HG03108 (cell line): ENCODE data around the gene SHF.
A peak's percentile ranks its signal among the peaks of the same experiment; 100 is the strongest.
"Not testable (repeated sequence)": the region's sequence is repeated elsewhere in the genome, so short reads cannot be mapped to it uniquely, and the experiment has no call there.

ENCODE experiments used
- ATAC-seq: cut with Tn5 transposase; IDR thresholded peaks from one replicate; pipeline ENCODE4 v1.9.1; 2021; ENCODE audit warnings: moderate library complexity; ENCODE audit not compliant: unreplicated experiment

The SHF gene, protein sequence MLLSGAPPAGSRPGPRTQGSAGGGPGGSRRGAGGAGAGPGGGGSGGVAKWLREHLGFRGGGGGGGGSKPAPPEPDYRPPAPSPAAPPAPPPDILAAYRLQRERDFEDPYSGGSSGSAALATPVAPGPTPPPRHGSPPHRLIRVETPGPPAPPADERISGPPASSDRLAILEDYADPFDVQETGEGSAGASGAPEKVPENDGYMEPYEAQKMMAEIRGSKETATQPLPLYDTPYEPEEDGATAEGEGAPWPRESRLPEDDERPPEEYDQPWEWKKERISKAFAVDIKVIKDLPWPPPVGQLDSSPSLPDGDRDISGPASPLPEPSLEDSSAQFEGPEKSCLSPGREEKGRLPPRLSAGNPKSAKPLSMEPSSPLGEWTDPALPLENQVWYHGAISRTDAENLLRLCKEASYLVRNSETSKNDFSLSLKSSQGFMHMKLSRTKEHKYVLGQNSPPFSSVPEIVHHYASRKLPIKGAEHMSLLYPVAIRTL

DNA sequence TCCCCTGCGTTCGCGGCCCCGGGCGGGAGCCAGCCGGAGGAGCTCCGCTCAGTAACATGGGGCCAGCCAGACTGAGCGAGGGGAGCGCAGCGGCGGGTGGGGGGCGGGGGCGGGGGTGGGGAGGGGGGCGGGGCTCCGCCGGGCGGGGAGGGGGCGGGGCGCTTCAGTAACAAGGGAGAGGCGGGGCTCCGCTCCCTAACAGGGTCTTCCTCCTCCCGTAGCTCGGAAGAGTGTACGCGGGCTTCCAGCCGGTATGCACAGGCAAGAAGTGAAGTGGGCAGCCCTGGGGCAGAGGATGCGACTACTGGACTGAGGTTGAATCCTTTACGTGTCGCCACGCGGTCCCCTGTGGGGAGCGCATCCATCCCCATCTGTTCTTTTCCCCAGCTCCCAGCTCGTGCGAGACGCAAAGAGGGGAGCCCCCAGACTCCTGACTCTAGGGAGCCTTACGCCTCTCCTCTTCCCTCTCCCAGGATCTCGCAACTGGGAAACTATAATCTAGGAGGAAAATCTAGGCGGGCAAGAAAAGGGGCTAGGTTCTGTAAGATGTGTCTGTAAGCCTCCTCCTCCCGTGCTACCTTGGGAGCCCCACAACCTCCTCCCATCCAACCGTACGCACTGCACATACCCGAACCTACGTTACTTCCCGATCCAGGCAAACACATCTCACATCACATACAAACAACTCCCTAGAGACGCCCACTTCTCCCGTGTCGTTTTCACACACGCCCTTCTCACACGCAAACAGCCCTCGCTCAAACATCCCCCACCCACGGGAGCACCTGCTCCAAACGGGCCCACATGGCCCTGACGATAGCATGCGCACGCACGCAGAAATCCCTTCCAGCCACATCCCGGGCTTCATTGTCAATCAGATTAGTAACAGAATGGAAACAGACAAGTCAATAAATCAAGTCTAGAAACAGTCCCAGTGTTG lies at the start of gene SHF:
Gene SHF, minus strand, starts transcription at position 73 of the 937 bp plus-strand sequence. Its CDS starts 15 bp downstream, at position 58.
- peak; percentile 35 for ATAC-seq

DNA sequence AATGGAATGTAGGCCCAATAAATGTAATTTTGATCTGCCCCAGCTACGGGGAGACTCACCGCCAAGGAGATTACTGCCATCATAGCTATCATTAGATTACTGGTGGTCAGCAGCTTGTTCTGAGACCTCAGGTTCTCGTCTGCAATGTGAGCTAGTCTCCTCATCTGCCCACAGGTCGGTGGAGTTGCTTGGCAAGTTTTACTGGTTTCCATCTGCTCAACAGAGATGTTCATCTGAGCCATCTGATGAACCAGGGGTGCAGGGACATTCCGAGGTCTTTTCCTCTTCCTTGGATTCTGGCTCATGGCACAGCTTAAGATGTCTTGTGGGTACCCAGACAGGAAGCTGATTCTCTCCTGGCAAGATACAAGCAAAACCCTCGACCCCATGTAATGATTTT lies 49.0 kb upstream of the SHF start:
- not testable (repeated sequence) for ATAC-seq

DNA sequence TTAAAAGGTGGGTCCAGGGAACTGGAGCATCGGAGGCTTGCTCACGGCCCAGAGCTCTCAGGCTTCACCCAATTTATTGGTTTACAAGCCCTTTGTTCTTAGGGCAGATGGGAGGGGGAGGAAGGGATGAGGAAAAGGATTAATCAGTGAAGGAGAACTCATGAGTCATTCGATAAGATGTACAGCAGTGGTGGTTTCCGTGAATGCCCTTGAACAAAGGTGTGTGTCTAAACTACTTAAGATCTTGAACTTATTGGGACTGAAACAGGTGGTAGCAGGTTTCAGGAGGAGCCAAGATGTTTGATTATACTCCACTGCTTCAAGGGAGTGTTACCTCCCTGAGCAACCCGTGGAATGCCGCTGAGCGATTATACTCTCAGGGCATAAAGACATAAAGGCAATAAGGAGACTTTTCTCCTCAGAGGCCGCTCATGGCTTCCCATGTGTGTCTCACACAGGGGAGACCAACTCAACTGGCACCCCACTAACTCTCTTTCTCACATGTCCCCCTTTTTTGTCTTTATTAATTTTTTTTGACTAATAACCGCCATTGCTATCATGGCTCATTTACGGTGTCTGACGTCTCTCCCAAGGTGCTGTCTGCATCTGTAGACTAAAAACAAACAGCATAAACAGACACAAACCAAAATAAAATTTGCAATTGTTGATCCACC lies 46.9 kb upstream of the SHF start:
- no peak for ATAC-seq

DNA sequence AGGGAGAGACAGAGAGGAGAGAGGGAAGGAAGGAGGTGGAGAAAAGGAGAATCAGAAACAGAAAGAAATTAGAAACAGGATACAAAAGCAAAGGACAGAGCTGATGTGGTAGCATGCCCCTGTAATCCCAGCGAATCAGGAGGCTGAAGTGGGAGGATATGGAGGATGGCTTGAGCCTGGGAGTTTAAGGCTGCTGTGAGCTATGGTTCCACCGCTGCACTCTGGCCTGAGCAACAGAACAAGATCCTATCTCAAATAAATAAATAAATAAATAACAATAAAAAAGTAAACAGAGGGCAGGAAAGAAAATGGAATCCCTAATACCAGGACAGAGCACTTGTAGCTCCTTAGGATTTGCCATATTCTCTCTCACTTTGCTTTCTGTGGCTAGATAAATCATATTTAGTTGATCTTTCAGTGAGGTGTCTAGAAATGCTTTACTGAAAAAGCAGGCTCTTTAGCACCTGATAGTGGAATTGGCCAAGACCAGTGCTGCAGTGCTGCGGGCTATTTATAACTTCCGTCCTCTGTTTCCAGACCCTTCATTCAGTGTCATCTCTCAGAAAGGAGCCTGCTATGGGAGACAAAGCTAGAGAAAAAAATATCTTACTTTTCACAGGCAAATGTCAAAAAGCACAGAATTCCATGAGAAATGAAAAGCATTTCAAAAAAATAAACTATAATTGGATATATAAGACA lies 44.2 kb upstream of the SHF start:
- no peak for ATAC-seq

DNA sequence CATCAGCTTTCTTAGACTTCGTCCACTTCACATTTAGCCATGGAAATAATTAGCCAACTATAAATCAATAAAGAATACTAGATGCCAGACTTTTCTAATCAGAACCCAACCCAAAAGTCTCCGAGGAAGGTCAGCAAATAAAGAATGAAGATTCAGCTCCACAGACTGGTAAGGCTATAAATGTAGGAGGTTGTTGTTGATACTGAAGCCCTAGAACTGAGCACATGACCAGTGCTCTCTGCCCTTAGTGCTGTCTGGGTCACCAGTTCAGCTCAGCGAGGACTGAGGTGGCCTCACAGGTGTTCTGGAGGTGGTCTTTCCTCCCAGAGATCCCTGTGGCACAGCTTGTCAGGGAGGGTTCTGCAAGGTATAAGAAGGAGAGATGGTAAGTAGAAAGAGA lies 43.4 kb upstream of the SHF start:
- no peak for ATAC-seq

DNA sequence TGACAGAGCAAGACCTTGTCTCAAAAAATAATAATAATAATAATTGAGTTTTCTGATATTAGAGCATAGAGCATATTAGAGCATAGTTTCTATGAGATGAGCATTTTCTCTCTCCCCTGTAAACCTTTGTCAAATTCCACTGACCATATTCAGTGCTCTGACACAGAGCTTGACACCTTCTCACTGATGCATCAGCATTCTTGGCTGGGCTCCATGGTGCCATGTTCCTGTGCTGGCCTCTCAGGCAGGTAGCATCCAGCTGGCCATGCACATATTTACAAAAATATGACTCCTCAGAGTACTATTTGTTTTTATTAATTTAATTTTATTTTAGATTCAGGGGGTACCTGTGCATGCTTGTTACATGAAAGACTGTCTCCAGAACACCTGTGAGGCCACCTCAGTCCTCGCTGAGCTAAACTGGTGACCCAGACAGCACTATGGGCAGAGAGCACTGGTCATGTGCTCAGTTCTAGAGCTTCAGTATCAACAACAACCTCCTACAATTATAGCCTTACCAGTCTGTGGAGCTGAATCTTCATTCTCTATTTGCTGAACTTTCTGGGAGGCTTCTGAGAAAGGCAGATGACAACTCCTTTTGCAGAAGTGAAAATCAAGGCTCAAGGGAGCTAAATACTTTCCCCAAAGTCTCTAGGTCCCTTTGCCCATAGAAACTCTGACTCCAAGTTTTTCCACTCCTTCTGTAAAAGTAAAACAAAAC lies 42.6 kb upstream of the SHF start:
- ATAC-seq = no peak

DNA sequence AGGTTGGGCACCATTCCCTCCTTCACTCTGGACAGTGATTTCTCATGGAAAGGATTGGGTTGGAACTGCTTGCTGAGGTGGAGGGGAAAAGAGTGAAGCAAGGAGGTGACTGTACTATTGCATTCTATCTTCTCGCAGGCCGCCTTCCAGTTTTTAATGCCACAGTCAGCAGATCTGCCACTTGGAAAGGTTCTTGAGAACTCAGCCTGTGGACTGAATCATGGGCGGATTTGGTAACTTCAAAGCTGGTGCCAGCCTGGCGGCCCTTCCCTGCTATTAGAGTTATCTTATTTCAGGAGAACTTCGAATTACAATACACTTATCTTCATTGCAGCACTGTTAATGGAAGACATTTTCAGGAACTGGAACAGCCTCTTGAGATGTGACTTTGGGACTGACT lies 41.2 kb upstream of the SHF start:
- ATAC-seq = no peak

DNA sequence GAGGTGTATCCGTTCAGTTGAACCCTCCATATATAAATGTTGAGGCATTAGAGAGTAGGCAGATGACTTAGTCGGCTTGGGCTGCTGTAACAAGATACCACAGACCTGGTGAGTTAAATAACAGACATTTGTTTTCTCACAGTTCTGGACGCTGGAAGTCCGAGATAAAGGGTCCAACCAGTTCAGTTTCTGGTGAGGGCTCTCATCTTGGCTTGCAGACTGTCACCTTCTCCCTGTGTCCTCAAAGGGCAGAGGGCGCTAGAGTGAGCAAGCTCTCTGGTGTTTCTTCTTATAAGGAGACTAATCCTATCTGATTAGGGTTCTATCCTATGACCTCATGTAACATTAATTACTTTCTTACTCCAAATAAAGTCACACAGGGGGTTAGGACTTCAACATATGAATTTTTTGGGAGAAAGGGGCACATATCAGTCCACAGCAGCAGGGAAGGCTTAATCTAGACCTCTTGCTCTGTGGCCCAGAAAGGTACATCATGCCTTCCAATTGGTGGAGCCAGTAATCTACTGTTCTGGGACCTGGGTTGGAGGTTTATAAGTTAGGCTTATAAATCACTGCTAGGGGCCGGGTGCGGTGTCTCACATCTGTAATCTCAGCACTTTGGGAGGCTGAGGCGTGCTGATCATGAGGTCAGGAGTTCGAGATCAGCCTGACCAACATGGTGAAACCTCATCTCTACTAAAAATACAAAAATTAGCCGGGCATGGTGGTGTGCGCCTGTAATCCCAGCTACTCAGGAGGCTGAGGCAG lies 37.9 kb upstream of the SHF start:
- no peak for ATAC-seq

DNA sequence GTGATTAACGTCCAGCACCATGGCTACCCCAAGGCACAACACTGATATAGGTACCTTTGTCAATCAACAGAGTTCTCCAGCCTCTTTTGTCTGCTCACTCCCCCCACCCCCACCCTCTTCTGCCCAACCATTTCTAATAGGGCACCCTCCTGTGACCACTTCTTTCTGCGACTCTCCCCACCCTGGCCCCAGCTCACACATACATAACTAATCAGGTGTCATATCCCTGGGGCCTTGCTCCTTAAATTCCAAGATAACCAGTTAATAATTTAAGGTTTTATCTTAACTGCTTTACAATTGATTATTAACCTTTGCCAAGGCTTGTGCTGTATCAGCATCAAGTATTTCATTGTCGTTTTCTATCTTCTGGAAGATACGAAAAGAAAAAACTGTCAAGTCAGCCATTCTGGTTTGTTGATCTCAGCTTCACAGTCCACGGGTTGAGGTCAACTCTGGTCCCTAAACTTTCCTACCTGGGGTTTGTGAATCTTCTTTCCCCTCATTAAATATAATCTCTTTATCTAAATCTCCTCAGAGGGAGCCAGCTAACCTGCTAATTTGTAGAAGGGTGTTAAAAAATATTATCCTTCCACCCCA lies 37.0 kb upstream of the SHF start:
- no peak for ATAC-seq

DNA sequence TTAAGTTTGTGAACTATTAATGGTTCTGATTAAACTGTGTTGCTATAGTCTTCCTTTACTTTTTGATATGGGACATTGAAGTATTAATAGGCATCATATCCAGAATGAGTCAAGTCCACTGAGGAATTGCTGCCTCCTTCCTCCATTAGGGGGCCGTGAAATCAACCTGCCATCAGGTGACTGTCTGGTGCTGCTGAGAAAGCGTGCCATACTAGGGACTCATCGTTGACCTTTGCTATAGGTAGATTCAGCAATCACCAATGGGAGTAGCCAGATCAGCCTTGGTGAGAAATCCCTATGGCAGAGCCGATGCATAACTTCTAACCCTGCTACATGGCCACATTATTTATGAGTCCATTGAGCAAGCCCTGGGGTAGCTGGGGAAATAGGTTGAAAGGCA lies 34.2 kb upstream of the SHF start:
- ATAC-seq = no peak

DNA sequence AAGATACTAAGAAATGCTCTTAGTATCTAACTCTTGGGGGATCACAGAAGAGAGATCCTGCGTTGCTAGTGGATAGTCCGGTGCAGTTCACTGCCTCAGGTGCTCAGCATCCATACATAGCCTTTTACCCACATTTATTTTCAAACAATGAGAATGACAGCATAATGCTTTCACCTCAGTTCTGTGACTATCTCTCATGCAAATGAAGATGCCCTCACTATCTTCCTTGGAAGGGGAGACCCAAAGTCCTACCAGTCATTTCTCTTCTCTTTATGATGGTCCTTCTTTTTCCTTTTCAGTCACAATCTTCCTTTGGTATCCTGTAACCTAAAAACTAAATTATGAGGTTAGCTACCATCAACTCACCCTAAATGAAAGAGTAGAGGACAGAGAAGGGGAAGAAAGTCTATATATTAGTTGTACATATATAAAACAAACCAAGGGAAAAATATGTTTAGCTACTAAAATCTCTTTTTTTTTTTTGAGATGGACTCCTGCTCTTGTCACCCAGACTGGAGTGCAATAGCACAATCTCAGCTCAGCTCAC lies 33.4 kb upstream of the SHF start:
- no peak for ATAC-seq

DNA sequence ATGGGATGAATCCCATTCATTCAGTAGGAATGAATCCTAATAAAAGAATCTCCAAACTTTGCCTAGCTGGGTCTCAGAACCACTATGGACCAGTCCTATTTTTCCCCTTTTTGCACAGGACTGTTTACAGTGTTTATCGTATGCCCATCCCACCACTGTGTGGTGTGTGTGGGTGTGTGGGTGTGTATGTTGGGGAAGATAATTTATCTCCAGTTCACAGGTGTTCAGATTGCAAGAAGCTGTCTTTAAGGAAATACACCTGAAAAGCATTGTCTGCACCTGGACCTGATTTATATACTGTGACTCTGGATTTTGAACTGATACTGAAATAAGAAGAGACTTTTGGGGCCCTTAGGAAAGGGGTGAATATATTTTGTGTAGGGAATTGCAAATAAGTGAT lies 24.7 kb upstream of the SHF start:
- ATAC-seq = no peak

DNA sequence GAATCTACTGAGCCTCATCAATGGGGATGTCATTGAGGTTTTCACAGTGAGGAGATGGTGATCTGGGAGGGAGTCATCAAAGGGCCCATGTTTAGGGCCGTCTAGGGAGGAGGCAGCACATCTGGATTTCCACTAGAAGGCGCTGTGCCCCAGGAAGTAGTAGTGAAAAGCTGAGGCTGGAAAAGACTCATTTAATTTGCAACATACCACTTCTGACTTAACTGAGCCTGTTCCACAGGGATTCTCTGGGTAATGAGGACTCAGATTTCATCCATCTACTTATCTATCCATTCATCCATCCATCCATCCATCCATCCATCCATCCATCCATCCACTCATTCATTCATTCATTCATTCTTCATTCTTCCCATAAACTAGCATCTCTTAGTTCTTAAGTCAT lies 17.4 kb upstream of the SHF start:
- ATAC-seq = no peak

DNA sequence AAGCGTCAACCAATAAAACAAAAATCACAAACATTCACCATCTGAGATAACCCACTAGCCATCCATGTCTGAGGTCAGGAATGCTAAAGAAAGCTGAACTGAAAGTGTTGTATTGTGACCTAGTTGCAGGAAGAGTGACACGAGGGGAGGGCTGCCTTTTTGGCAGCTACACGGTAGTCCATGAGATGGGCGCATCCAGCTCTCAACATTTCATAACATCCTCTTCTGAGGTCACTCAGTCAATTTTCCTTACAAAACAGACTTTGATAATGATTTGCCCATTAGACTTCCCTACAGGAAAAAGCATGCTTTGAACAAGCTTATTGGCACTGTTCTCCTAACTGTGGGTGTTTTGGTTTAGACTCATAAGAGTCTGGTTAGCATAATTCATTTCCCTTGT lies 15.4 kb upstream of the SHF start:
- no peak for ATAC-seq

DNA sequence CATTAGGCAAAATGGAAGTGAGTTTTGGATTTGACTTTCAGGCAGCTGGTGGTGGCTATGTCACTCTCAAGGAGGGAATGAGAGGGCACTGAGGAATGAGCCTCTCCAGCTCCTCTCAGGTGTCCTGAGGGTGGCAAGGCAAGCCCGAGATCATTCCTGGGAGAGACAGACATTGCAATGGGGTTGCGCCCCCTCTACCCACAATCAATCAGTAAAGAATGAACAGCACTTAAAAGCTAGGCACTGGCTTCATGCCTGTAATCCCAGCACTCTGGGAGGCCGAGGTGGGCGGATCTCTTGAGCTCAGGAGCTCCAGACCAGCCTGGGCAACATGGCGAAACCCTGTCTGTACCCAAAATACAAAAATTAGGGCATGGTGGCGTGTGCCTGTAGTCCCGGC lies 14.1 kb upstream of the SHF start:
- ATAC-seq = no peak

DNA sequence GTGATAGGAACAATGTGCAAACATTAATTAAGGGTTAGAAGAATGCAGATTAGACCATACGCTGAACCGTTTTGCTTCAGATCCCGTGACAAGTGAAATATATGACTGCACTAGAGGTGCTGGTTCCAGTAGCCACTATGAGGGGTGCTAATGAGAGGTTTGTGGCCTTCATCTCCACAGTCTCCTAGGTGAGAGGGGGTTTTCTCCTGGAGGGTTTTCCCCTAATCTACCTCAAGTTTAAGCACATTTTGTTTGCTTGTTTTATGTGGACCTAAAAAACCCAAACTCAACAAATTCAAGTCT lies 13.7 kb upstream of the SHF start:
- ATAC-seq = no peak

DNA sequence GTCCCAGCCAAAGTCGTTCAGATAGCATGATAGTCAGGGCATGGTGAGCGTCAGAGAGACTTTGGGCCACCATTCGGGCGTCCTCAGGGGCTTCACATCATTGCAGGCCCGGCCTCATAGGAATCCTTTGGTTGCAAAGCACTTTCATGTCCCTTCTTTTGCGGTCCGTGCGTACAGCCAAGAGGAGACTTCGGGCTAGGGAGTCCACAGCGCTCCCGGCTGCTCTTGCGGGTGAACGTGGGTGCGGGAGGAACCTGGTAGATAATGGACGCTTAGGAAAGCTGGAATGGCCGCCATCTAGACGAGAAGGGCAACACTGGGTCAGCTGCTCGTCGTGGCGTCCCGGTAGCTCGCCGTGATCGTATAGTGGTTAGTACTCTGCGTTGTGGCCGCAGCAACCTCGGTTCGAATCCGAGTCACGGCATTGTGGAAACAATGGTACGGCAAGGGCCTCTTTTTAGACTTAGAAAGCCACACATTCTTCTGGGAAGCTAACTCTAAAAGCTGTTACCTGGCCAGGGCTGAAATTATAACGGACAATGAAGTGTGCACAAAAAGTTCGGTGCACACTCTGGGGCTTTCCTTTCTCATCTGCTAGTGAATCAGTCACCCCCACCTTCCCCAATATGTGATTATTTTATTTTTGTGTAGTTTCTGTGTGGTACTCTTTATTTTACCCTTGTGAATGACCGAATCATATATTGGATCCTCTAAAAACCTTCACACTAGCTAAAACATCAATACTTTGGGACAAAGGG lies 13.2 kb upstream of the SHF start:
- ATAC-seq = no peak
